ENCODE data around the gene FEM1A.
A peak's percentile ranks its signal among the peaks of the same experiment; 100 is the strongest.
"Not testable (repeated sequence)": the region's sequence is repeated elsewhere in the genome, so short reads cannot be mapped to it uniquely, and the experiment has no call there.

FEM1A gene

GRCh38 chr19:4759388-4760284 is 31.9 kb upstream of the FEM1A start:
- H3K27me3 Mint-ChIP-seq: peaks cover 72% of the 10 kb centered on the region
- no peak overlapping the region for H3K27ac Mint-ChIP-seq
- intact Hi-C loops (cut with micrococcal nuclease): no loop called here
- no peaks in the 10 kb centered on the region for H3K9me3 Mint-ChIP-seq
- peaks cover 14% of the 10 kb centered on the region for H3K4me1 Mint-ChIP-seq (ENCODE audit: low read depth)
- H3K4me3 Mint-ChIP-seq: peak overlapping the region; percentile 17
- no peaks in the 10 kb centered on the region for H3K36me3 Mint-ChIP-seq (ENCODE audit: low read depth)

GRCh38 chr19:4760285-4760650 is 31.3 kb upstream of the FEM1A start:
- H3K27ac Mint-ChIP-seq: no peak overlapping the region

GRCh38 chr19:4763021-4763420 is 28.5 kb upstream of the FEM1A start:
- Mint-ChIP-seq H3K4me3 (no peak overlapping the region), H3K36me3 (ENCODE audit: low read depth) (no peaks in the 10 kb centered on the region), H3K4me1 (ENCODE audit: low read depth) (peaks cover 14% of the 10 kb centered on the region), H3K9me3 (no peaks in the 10 kb centered on the region), H3K27ac (no peak overlapping the region), H3K27me3 (peaks cover 68% of the 10 kb centered on the region)
- intact Hi-C loops (cut with micrococcal nuclease): no loop called here

More at GRCh38 chr19:4760285-4760650, 31.3 kb upstream of the FEM1A start:
- Mint-ChIP-seq H3K4me1 (ENCODE audit: low read depth) (peaks cover 14% of the 10 kb centered on the region), H3K9me3 (no peaks in the 10 kb centered on the region), H3K27me3 (peaks cover 74% of the 10 kb centered on the region), H3K4me3 (no peak overlapping the region), H3K36me3 (ENCODE audit: low read depth) (no peaks in the 10 kb centered on the region)
- intact Hi-C loops (cut with micrococcal nuclease): no loop called here

GRCh38 chr19:4764393-4764660 is 27.2 kb upstream of the FEM1A start:
- Mint-ChIP-seq H3K27me3 (peaks cover 60% of the 10 kb centered on the region), H3K36me3 (ENCODE audit: low read depth) (no peaks in the 10 kb centered on the region), H3K27ac (no peak overlapping the region), H3K4me1 (ENCODE audit: low read depth) (peaks cover 12% of the 10 kb centered on the region), H3K9me3 (no peaks in the 10 kb centered on the region), H3K4me3 (no peak overlapping the region)
- intact Hi-C loops (cut with micrococcal nuclease): no loop called here

GRCh38 chr19:4768934-4769777 is 22.4 kb upstream of the FEM1A start:
- H3K27ac Mint-ChIP-seq: no peak overlapping the region
- intact Hi-C loops (cut with micrococcal nuclease): no loop called here
- H3K4me3 Mint-ChIP-seq: no peak overlapping the region
- peaks cover 32% of the 10 kb centered on the region for H3K27me3 Mint-ChIP-seq
- H3K4me1 Mint-ChIP-seq (ENCODE audit: low read depth): no peaks in the 10 kb centered on the region
- H3K36me3 Mint-ChIP-seq (ENCODE audit: low read depth): no peaks in the 10 kb centered on the region
- no peaks in the 10 kb centered on the region for H3K9me3 Mint-ChIP-seq

DNA sequence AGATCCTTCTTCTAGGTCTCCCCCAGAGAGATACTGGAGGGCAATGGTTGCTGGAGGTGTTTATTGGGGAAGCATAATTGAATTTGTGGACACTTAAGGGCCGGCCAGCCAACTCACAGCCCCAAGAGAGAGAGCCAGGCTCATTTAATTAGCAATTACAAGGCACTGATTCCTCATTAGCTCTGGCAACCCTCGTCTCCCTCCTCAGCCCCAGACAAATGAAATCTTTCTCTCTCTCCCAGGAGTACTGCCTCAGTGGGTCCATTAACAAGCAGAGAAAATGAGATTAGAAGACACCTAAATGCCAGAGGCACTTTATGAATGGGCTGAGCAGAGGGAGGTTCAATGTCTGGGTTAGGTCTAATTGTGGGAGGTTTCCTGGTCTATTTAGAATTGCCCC is 19.0 kb upstream of the FEM1A start:
- no peak overlapping the region for H3K4me3 Mint-ChIP-seq

DNA sequence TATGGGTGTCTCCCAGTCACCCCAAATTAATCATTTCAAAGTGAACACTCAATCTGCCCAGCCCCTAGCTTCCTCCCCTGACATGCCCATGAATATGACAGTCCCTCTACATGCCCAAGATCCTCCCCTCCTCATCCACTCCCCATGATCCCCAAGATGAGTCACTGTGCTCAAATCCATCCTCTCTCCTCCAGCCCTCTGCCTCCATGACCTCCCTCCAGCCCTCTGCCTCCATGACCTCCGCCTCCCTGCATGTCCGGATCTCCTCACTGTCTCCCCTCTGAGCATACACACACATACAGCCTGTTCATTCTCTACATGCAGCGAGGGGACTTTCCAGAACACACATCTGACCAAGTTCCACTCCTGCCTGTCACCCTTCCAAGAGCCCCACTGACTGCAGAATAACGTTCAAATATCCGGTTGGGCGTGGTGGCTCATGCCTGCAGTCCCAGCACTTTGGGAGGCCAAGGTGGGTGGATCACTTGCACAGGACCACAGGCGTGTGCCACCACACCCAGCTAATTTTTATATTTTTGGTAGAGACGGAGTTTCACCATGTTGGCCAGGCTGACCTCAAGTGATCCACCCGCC is 18.4 kb upstream of the FEM1A start:
- H3K36me3 Mint-ChIP-seq (ENCODE audit: low read depth): no peaks in the 10 kb centered on the region
- intact Hi-C loops (cut with micrococcal nuclease): no loop called here

More for the DNA sequence above, 19.0 kb upstream of the FEM1A start:
- no peaks in the 10 kb centered on the region for H3K36me3 Mint-ChIP-seq (ENCODE audit: low read depth)
- no peaks in the 10 kb centered on the region for H3K9me3 Mint-ChIP-seq
- no peak overlapping the region for H3K27ac Mint-ChIP-seq
- H3K4me1 Mint-ChIP-seq (ENCODE audit: low read depth): no peaks in the 10 kb centered on the region
- peaks cover 36% of the 10 kb centered on the region for H3K27me3 Mint-ChIP-seq
- intact Hi-C loops (cut with micrococcal nuclease): no loop called here

DNA sequence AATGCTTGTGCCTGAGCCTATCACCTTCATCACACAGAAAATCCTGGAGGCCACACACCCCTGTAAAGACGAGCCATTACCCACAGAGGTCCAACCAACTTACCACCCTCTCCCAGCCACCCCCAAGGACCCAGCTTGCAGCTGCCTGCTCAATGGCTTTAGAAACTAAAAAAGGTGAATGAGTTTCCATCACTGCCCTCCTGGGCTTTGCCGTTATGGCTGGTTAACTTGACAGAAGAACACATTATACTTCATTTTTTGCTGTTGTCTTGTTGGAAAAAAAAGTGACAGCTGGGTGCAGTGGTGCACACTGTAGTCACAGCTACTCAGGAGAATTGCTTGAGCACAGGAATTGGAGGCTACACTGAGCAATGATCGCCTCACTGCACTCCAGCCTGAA is 17.4 kb upstream of the FEM1A start:
- Mint-ChIP-seq H3K27me3 (peaks cover 34% of the 10 kb centered on the region), H3K36me3 (ENCODE audit: low read depth) (no peaks in the 10 kb centered on the region), H3K4me3 (no peak overlapping the region), H3K9me3 (no peaks in the 10 kb centered on the region), H3K27ac (no peak overlapping the region), H3K4me1 (ENCODE audit: low read depth) (no peaks in the 10 kb centered on the region)
- intact Hi-C loops (cut with micrococcal nuclease): no loop called here

More for the DNA sequence above, 18.4 kb upstream of the FEM1A start:
- Mint-ChIP-seq H3K9me3 (no peaks in the 10 kb centered on the region), H3K27ac (no peak overlapping the region), H3K4me3 (no peak overlapping the region), H3K27me3 (peaks cover 34% of the 10 kb centered on the region), H3K4me1 (ENCODE audit: low read depth) (no peaks in the 10 kb centered on the region)

DNA sequence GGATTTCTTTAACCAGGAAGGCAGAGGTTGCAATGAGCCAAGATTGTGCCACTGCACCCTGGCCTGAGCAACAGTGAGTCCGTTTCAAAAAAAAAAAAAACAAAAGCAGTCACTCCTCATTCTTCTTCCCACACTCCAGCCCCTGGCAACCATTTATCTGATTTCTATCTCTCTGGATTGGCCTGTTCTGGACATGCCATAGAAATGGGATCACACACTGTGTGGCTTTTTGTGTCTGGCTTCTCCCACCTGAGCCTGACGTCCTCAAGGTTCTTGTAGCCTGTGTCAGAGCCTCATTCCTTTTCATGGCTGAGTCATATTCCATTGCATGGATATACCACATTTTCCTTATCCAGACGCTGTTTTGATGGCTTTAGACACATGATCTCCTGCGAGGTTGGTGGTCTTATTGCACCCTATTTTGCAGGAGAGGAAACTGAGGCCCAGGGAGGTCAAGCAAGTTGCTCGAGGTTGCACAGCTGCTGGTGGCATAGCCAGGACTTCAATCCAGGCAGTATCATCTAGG is 15.8 kb upstream of the FEM1A start:
- H3K9me3 Mint-ChIP-seq: peaks cover 2% of the 10 kb centered on the region
- intact Hi-C loops (cut with micrococcal nuclease): no loop called here
- no peak overlapping the region for H3K4me3 Mint-ChIP-seq
- H3K4me1 Mint-ChIP-seq (ENCODE audit: low read depth): no peaks in the 10 kb centered on the region
- H3K27me3 Mint-ChIP-seq: peaks cover 38% of the 10 kb centered on the region
- no peaks in the 10 kb centered on the region for H3K36me3 Mint-ChIP-seq (ENCODE audit: low read depth)
- no peak overlapping the region for H3K27ac Mint-ChIP-seq

DNA sequence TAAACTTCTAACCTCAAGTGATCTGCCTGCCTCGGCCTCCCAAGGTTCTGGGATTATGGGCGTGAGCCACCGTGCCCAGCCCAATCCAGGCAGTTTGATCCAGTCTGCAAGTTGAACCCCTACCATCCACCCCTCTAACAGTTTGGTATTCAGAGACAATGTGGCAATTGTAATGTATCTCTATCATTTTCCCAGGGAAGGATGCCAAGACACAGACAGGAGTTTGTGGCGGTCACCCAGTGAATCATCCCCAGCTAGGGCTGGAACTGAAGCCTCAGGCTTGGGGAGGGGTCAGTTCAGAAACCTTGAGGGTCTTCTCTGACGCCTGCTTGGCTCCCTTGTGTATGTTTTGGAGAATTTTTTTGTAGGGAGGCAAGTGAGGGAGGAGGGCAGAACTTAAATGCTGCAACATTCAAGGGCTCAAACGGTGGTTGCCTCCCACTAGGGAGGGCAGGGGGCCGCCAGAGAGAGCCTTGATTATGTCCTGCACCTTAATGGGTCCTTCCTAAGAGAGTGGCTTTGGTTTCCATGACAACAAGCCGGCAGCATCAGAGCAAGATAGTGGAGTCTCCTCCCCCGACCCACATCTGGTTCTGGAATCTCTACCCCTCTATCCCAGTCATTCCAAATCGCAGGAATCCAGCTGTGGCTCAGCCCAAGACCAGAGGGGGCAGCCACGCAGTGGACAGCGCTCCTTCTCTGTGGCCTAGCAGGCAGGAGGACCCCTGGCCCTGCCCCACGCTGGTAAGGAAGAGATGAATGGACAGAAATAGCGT is 14.9 kb upstream of the FEM1A start:
- Mint-ChIP-seq H3K9me3 (peaks cover 8% of the 10 kb centered on the region), H3K36me3 (ENCODE audit: low read depth) (no peaks in the 10 kb centered on the region), H3K4me3 (no peak overlapping the region), H3K4me1 (ENCODE audit: low read depth) (no peaks in the 10 kb centered on the region), H3K27me3 (peaks cover 45% of the 10 kb centered on the region), H3K27ac (no peak overlapping the region)
- intact Hi-C loops (cut with micrococcal nuclease): no loop called here

GRCh38 chr19:4778124-4778523 is 13.4 kb upstream of the FEM1A start:
- intact Hi-C loops (cut with micrococcal nuclease); H3K4me1 Mint-ChIP-seq (ENCODE audit: low read depth); H3K4me3 Mint-ChIP-seq; H3K9me3 Mint-ChIP-seq; H3K27ac Mint-ChIP-seq; H3K36me3 Mint-ChIP-seq (ENCODE audit: low read depth): not testable (repeated sequence)
- peaks cover 48% of the 10 kb centered on the region for H3K27me3 Mint-ChIP-seq

DNA sequence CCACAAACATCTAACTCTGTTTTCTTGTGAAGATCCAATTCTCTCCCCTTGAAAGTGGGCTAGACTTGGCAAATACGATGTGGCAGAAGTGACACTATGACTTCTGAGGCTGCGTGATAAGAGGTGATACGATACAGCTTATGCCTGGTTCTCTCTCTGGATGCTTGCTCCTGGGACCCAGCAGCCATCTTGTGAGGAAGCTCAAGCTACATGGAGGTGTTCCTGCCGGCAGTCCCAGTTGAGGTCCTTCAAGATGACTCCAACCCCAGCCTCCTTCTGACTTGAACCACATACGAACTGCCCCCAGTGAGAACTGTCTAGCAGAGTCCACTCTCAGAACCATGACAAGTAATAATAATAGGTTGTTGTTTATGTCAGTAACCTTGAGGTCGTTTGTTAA is 10.7 kb upstream of the FEM1A start:
- intact Hi-C loops (cut with micrococcal nuclease): no loop called here
- Mint-ChIP-seq H3K4me3 (no peak overlapping the region), H3K9me3 (peaks cover 8% of the 10 kb centered on the region), H3K27me3 (peaks cover 61% of the 10 kb centered on the region), H3K27ac (no peak overlapping the region), H3K4me1 (ENCODE audit: low read depth) (no peaks in the 10 kb centered on the region), H3K36me3 (ENCODE audit: low read depth) (no peaks in the 10 kb centered on the region)

DNA sequence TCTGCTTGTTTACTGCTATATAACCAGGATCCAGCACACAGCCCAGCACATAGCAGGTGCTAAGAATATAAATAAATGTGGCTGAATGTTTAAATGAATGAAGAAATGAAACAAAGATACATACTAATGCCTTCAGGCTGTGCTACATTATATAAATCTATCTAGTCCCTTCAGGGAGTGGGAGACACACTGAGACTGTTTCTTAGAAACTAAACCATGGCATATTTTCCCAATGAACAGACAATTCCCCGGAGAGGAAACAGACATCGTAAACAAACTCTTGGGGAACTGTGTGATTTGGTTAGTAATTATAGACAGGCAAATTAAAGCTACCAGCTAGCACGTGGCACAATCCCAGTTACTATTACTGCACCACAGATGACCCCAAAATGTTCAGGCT is 9.7 kb upstream of the FEM1A start:
- Mint-ChIP-seq H3K4me3 (no peak overlapping the region), H3K27me3 (peaks cover 61% of the 10 kb centered on the region), H3K4me1 (ENCODE audit: low read depth) (no peaks in the 10 kb centered on the region), H3K27ac (no peak overlapping the region), H3K9me3 (peaks cover 8% of the 10 kb centered on the region), H3K36me3 (ENCODE audit: low read depth) (no peaks in the 10 kb centered on the region)
- intact Hi-C loops (cut with micrococcal nuclease): no loop called here

Data from dendritic cell treated with granulocyte-macrophage colony-stimulating factor and Interleukin-4, amounts not matched to agents 40 ng/mL and 50 ng/mL, for 4 days (primary cell).